HG03378 (cell line): Measurements from ENCODE around the gene TSSK3.
"Not testable (repeated sequence)": the region's sequence is repeated elsewhere in the genome, so short reads cannot be mapped to it uniquely, and the experiment has no call there.

ENCODE experiments used
- ATAC-seq: cut with Tn5 transposase; IDR thresholded peaks from one replicate; pipeline ENCODE4 v1.9.1; 2021; ENCODE audit warnings: mild to moderate bottlenecking, moderate library complexity; ENCODE audit not compliant: unreplicated experiment

The TSSK3 gene

GRCh38 chr1:32337855-32338636 is 24.3 kb upstream of the TSSK3 start:
- ATAC-seq = no peak

GRCh38 chr1:32338637-32339145 is 23.6 kb upstream of the TSSK3 start:
- ATAC-seq = no peak

- ATAC-seq = no peak
Observed at GRCh38 chr1:32339363-32339978, 22.9 kb upstream of the TSSK3 start.

GRCh38 chr1:32341186-32341757 is 21.1 kb upstream of the TSSK3 start:
- no peak for ATAC-seq

- no peak for ATAC-seq
Observed at GRCh38 chr1:32341971-32342370, 20.4 kb upstream of the TSSK3 start.

- ATAC-seq = no peak
Observed at GRCh38 chr1:32342704-32343103, 19.6 kb upstream of the TSSK3 start.

GRCh38 chr1:32345289-32345827 is 17.0 kb upstream of the TSSK3 start:
- no peak for ATAC-seq

- no peak for ATAC-seq
Observed at GRCh38 chr1:32346532-32347157, 15.7 kb upstream of the TSSK3 start.

- ATAC-seq = no peak
Observed at GRCh38 chr1:32349211-32349708, 13.1 kb upstream of the TSSK3 start.

GRCh38 chr1:32350785-32351398 is 11.4 kb upstream of the TSSK3 start:
- ATAC-seq = no peak

GRCh38 chr1:32351399-32352238 is 10.7 kb upstream of the TSSK3 start:
- ATAC-seq = no peak

GRCh38 chr1:32352239-32352745 is 10.0 kb upstream of the TSSK3 start:
- ATAC-seq = no peak

- no peak for ATAC-seq
Observed at GRCh38 chr1:32352831-32353383, 9.4 kb upstream of the TSSK3 start.

GRCh38 chr1:32353431-32353830 is 8.9 kb upstream of the TSSK3 start:
- no peak for ATAC-seq

- no peak for ATAC-seq
Observed at GRCh38 chr1:32353886-32354570, 8.3 kb upstream of the TSSK3 start.

GRCh38 chr1:32355778-32356177 is 6.6 kb upstream of the TSSK3 start:
- ATAC-seq = not testable (repeated sequence)

GRCh38 chr1:32356478-32356877 is 5.9 kb upstream of the TSSK3 start:
- no peak for ATAC-seq

GRCh38 chr1:32357614-32358013 is 4.7 kb upstream of the TSSK3 start:
- ATAC-seq = no peak

- ATAC-seq = no peak
Observed at GRCh38 chr1:32358435-32358834, 3.9 kb upstream of the TSSK3 start.
